ENCODE measurements around the gene MINAR1. TPM values are rescaled to one million over a fixed set of nuclear protein-coding genes. Genes with fewer than 3 reads are reported as not detected.

Gene MINAR1
- total RNA-seq, 4 donors from 2014 or later, result 0.16 to 0.85 (median 0.20) TPM

GRCh38 chr15:79481793-79482192, 49.7 kb downstream of the MINAR1 start:
- no peak for TF ChIP-seq CTCF (IDR thresholded peaks at IDR 0.05; ENCODE audit: low read depth)

Other genes with a start within 250 kb of the MINAR1 start
- not detected for gene ANKRD34C, start 149.6 kb upstream of the MINAR1 start, total RNA-seq
- gene TMED3, start 121.2 kb upstream of the MINAR1 start, total RNA-seq, result 10 to 100 TPM in 2 of 4 donors, 1 to 10 TPM in 2; 7.9 to 55.9 (median 14.8) TPM

Measured in subcutaneous adipose tissue (tissue), 4 donors.